ENCODE measurements around the gene PCDHGB4. TPM values are rescaled to one million over a fixed set of nuclear protein-coding genes. Genes with fewer than 3 reads are reported as not detected.

Gene PCDHGB4
- total RNA-seq, 4 donors from 2014 or later, result 3.1 to 14.8 (median 6.0) TPM

DNA sequence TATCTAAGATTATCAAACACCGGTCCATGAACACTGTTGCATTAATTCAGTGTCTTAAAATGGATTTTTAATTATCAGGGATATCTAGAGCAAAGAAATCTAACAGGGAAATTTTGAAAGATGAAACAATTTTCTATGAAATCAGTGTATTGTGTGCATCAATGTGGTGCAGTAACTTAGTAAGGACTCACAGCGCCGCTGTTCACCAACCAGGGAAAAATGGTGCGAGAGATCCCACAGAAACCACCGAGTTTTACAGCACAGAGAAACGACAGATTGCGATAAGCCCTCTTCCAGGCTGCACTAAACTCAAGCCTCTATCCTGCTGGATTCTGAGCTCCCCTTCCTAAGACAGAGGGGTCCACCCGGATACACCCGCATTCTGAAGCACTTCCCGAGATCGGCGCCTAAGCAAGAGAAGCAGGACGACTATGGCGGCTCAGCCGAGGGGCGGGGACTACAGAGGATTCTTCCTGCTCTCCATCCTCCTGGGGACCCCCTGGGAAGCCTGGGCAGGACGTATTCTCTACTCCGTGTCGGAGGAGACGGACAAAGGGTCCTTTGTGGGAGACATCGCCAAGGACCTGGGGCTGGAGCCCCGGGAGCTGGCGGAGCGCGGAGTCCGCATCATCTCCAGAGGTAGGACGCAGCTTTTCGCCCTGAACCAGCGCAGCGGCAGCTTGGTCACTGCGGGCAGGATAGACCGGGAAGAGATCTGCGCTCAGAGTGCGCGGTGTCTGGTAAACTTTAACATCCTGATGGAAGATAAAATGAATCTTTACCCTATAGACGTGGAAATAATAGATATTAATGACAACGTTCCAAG lies 4.8 kb upstream of the PCDHGB4 start, which contains the start of gene PCDHGA7:
Gene PCDHGA7, plus strand, starts transcription at position 274 of the 826 bp plus-strand sequence. Its CDS starts 158 bp downstream, at position 432.
- Histone ChIP-seq H3K36me3 (peaks cover 0 to 9% of the 10 kb centered on the region in 2 donors), H3K9me3 (peaks cover 2 to 98% (median 6%) of the 10 kb centered on the region in 3 donors), H3K4me3 (peak within 1 kb of the TSS in 1 of 2 donors; percentile 21), H3K27me3 (no peaks in the 10 kb centered on the region), H3K27ac (no peak within 1 kb of the TSS), H3K4me1 (no peaks in the 10 kb centered on the region)
- WGBS, 2 donors (ENCODE audit: low coverage in 1 of 2), result 13 to 28% methylated on average over 14 to 23 of the region's 37 CpGs
- no peak for ATAC-seq
- no peak for TF ChIP-seq EP300 (IDR thresholded peaks at IDR 0.05)
- no peak for TF ChIP-seq POLR2AphosphoS5 (IDR thresholded peaks at IDR 0.05)
- no peak for TF ChIP-seq POLR2A (IDR thresholded peaks at IDR 0.05)

DNA sequence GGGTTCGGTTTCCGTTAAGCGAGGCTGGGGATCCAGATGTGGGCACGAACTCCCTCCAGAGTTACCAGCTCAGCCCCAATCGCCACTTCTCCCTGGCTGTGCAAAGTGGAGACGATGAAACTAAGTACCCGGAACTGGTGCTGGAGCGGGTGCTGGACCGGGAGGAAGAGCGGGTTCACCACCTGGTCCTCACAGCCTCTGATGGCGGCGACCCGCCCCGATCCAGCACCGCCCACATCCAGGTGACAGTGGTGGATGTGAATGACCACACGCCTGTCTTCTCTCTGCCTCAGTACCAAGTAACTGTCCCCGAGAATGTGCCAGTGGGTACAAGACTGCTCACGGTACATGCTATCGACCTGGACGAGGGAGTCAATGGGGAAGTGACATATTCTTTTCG lies 4.2 kb upstream of the PCDHGB4 start:
- no peaks in the 10 kb centered on the region for H3K4me1 ChIP-seq
- TF ChIP-seq CTCF (IDR thresholded peaks at IDR 0.05) (no peak), EP300 (IDR thresholded peaks at IDR 0.05) (no peak), POLR2AphosphoS5 (IDR thresholded peaks at IDR 0.05) (no peak), POLR2A (IDR thresholded peaks at IDR 0.05) (no peak)
- H3K9me3 ChIP-seq, result peaks cover 2 to 97% (median 6%) of the 10 kb centered on the region in 3 donors
- no peak overlapping the region for H3K4me3 ChIP-seq
- WGBS, 2 donors (ENCODE audit: low coverage in 1 of 2), result 29 to 45% methylated on average over 12 to 15 of the region's 21 CpGs
- ATAC-seq, result no peak
- H3K36me3 ChIP-seq, result peaks cover 0 to 6% of the 10 kb centered on the region in 2 donors
- H3K27me3 ChIP-seq, result no peaks in the 10 kb centered on the region
- no peak overlapping the region for H3K27ac ChIP-seq

DNA sequence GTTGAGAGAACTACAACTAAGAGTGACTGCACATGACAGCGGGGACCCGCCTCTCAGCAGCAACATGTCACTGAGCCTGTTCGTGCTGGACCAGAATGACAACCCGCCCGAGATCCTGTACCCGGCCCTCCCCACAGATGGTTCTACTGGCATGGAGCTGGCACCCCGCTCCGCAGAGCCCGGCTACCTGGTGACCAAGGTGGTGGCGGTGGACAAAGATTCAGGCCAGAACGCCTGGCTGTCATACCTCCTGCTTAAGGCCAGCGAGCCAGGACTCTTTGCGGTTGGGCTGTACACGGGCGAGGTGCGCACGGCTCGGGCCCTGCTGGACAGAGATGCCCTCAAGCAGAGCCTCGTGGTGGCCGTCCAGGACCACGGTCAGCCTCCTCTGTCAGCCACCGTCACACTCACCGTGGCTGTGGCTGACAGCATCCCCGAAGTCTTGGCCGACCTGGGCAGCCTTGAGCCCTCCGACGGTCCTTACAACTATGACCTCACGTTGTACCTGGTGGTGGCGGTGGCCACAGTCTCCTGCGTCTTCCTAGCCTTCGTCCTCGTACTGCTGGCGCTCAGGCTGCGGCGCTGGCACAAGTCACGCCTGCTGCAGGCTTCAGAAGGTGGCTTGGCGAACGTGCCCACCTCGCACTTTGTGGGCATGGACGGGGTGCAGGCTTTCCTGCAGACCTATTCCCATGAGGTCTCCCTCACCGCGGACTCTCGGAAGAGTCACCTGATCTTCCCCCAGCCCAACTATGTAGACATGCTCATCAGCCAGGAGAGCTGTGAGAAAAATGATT lies 2.8 kb upstream of the PCDHGB4 start:
- peaks cover 2 to 97% (median 7%) of the 10 kb centered on the region in 3 donors for H3K9me3 ChIP-seq
- no peak overlapping the region for H3K4me3 ChIP-seq
- TF ChIP-seq EP300 (IDR thresholded peaks at IDR 0.05), result no peak
- no peak for ATAC-seq
- H3K4me1 ChIP-seq, result no peaks in the 10 kb centered on the region
- no peak overlapping the region for H3K27ac ChIP-seq
- H3K36me3 ChIP-seq, result peaks cover 0 to 12% of the 10 kb centered on the region in 2 donors
- 33% methylated on average over 12 of the region's 43 CpGs; no CpG with 5 or more reads in 1 of the 2 donors for WGBS, 2 donors (ENCODE audit: low coverage in 1 of 2)
- no peaks in the 10 kb centered on the region for H3K27me3 ChIP-seq

DNA sequence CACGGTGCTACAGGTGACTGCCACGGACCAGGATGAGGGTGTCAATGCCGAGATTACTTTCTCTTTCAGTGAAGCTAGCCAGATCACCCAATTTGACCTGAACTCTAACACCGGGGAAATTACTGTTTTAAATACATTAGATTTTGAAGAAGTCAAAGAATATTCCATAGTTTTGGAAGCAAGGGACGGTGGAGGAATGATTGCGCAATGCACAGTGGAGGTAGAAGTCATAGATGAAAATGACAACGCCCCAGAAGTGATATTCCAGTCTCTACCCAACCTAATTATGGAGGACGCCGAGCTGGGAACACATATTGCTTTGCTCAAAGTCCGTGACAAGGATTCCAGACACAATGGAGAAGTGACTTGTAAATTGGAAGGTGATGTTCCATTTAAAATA lies 1.2 kb downstream of the PCDHGB4 start:
- Histone ChIP-seq H3K9me3 (peaks cover 2 to 99% (median 7%) of the 10 kb centered on the region in 3 donors), H3K27ac (no peak overlapping the region), H3K4me3 (no peak overlapping the region), H3K36me3 (peaks cover 0 to 18% of the 10 kb centered on the region in 2 donors), H3K27me3 (no peaks in the 10 kb centered on the region), H3K4me1 (no peaks in the 10 kb centered on the region)
- ATAC-seq, result no peak
- 18 to 51% methylated on average over 6 to 9 of the region's 10 CpGs for WGBS, 2 donors (ENCODE audit: low coverage in 1 of 2)
- TF ChIP-seq POLR2A (IDR thresholded peaks at IDR 0.05) (no peak), EP300 (IDR thresholded peaks at IDR 0.05) (no peak), POLR2AphosphoS5 (IDR thresholded peaks at IDR 0.05) (no peak), CTCF (IDR thresholded peaks at IDR 0.05) (no peak)

DNA sequence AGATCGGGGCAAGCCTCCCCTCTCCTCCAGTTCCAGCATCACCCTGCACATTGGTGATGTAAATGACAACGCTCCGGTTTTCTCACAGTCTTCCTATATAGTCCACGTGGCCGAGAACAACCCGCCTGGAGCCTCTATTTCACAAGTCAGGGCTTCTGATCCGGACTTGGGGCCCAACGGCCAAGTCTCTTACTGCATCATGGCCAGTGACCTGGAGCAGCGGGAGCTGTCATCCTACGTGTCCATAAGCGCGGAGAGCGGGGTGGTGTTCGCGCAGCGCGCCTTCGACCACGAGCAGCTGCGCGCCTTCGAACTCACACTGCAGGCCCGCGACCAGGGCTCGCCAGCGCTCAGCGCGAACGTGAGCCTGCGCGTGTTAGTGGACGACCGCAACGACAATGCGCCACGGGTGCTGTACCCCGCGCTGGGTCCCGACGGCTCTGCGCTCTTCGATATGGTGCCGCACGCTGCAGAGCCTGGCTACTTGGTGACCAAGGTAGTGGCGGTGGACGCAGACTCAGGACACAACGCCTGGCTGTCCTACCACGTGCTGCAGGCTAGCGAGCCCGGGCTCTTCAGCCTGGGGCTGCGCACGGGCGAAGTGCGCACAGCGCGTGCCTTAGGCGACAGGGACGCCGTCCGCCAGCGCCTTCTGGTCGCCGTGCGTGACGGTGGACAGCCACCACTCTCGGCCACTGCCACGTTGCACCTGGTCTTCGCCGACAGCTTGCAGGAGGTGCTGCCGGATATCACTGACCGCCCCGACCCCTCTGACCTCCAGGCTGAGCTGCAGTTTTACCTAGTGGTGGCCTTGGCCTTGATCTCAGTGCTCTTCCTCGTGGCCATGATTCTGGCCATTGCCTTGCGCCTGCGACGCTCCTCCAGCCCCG lies 1.9 kb downstream of the PCDHGB4 start:
- H3K4me3 ChIP-seq, result no peak overlapping the region
- H3K9me3 ChIP-seq, result peaks cover 2 to 99% (median 6%) of the 10 kb centered on the region in 3 donors
- whole genome bisulfite sequencing, 2 donors (ENCODE audit: low coverage in 1 of 2), result 10 to 31% methylated on average over 2 to 7 of the region's 77 CpGs
- ATAC-seq, result no peak
- no peaks in the 10 kb centered on the region for H3K27me3 ChIP-seq
- H3K27ac ChIP-seq, result no peak overlapping the region
- H3K4me1 ChIP-seq, result no peaks in the 10 kb centered on the region
- peaks cover 0 to 18% of the 10 kb centered on the region in 2 donors for H3K36me3 ChIP-seq
- TF ChIP-seq CTCF (IDR thresholded peaks at IDR 0.05) (no peak), POLR2AphosphoS5 (IDR thresholded peaks at IDR 0.05) (no peak), POLR2A (IDR thresholded peaks at IDR 0.05) (no peak), EP300 (IDR thresholded peaks at IDR 0.05) (no peak)
